ENCODE data around the gene NSRP1. TPM values are rescaled to one million over a fixed set of nuclear protein-coding genes. Genes with fewer than 3 reads are reported as not detected.

The NSRP1 gene
- total RNA-seq, 1 donor from 2014 or later, result 28.2 TPM

DNA sequence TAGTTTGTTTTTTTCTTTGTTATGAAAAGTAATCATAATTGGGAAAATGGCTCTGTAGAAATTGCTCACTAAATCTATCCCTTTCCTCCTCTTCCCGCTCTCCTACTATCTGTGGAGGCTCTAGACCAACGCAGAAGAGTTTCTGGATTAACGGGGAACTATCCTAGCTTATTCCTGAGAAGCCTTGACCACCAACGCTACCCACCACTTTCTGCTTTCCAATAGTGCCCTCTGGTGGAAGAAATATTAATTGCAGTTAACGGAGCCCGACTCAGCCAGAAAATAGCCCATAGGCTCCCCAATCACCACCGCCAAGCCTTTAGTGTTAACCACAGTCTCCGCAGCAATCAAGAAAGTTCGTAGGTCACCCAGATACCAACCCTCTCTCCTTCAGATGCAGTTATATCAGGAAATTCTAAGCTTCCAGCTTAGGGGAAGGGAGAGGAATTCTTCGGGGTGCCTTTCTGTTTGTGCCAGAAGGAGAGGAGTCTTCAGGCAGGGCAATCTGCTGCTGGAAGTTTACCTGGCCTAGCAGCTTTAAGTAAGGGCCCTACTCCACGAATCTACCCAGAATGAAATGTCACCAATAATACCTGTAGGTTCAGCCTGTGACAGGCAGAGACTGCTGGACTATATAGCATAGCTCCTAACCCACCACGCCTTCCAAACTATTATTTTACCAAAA is 23.0 kb upstream of the NSRP1 start:
- Mint-ChIP-seq H3K4me3 (no peak overlapping the region), H3K27ac (ENCODE audit: unreplicated experiment) (no peak overlapping the region), H3K4me1 (no peaks in the 10 kb centered on the region), H3K27me3 (ENCODE audit: low read depth) (peaks cover 7% of the 10 kb centered on the region), H3K9me3 (no peaks in the 10 kb centered on the region), H3K36me3 (ENCODE audit: low read depth) (no peaks in the 10 kb centered on the region)
- TF ChIP-seq, protein P1, sequence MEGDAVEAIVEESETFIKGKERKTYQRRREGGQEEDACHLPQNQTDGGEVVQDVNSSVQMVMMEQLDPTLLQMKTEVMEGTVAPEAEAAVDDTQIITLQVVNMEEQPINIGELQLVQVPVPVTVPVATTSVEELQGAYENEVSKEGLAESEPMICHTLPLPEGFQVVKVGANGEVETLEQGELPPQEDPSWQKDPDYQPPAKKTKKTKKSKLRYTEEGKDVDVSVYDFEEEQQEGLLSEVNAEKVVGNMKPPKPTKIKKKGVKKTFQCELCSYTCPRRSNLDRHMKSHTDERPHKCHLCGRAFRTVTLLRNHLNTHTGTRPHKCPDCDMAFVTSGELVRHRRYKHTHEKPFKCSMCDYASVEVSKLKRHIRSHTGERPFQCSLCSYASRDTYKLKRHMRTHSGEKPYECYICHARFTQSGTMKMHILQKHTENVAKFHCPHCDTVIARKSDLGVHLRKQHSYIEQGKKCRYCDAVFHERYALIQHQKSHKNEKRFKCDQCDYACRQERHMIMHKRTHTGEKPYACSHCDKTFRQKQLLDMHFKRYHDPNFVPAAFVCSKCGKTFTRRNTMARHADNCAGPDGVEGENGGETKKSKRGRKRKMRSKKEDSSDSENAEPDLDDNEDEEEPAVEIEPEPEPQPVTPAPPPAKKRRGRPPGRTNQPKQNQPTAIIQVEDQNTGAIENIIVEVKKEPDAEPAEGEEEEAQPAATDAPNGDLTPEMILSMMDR (conservative IDR thresholded peaks at IDR 0.05), result peak; percentile 87
- peak; percentile 79 for DNase-seq (ENCODE audit: low read depth, low spot score)

DNA sequence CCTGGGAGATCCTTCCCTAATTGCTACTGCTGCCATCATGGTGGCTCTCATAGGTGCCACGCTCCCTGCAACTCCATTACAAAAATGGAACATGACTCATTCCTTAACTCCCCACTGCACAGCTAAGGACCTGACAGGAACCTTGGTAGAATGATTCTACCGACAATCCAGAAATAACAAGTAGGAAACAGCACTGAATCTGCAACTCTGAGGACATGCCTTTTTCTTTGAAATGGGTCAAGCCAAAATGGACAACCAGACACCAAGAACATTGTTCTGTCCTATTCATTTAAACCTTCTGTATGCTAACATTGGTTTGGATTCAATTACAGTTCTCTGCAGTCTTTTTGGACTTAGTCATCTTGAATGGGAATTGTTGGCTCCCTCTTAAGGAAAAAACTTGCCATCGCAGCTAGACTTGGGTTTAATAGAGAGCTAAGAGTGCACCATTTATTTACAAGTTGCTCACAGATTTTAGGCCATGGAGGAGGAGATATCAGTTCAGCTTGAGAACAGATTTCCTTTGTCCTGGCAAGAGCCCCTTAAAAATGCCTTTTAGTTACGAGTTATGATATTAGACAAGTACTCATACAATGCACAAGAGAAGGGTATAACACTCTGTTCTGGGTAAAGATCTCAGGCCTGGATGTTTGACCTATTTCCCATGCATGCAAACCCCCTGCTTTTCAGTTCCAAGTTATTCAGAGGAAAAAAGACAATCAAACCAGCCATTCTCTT is 20.9 kb upstream of the NSRP1 start:
- Mint-ChIP-seq H3K4me3 (no peak overlapping the region), H3K27ac (ENCODE audit: unreplicated experiment) (no peak overlapping the region), H3K9me3 (no peaks in the 10 kb centered on the region), H3K27me3 (ENCODE audit: low read depth) (no peaks in the 10 kb centered on the region), H3K4me1 (no peaks in the 10 kb centered on the region), H3K36me3 (ENCODE audit: low read depth) (no peaks in the 10 kb centered on the region)
- DNase-seq (ENCODE audit: low read depth, low spot score), result peak; percentile 28
- TF ChIP-seq, protein P1 (conservative IDR thresholded peaks at IDR 0.05), result peak; percentile 64

DNA sequence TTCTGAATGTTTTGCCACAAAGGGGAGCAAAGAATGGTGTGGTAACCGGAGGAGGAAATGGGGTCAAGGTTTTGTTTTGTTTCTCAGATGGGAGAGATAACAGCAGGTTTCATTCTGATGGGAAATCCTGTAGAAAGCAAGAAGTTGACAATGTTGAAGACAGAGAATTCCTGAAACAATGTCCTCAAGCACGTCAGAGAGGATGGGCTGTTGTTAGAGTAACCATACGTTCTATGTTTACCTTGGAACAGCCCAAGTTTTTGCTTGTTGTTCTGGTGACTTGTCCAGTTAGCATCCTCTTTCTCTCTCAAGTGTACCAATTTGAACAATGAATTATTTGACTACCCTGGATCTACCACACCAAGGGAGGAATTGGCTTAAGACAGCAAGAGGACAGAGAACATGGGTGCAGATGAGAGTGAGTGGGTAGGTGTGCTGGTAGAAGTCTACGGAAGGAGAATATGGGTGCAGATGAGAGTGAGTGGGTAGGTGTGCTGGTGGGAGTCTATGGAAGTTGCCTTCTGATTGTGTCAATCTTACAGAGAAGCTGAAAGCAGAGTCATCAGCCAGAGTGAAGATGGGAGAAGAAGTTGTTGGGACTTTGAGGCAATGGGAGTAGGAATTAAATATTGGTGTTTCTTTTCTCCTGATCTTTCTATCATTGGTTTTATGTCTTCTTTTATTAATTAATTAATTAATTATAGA is 14.8 kb upstream of the NSRP1 start:
- H3K9me3 Mint-ChIP-seq, result no peaks in the 10 kb centered on the region
- TF ChIP-seq, protein P1 (conservative IDR thresholded peaks at IDR 0.05), result no peak
- no peak for DNase-seq (ENCODE audit: low read depth, low spot score)
- H3K27ac Mint-ChIP-seq (ENCODE audit: unreplicated experiment), result no peak overlapping the region
- no peaks in the 10 kb centered on the region for H3K27me3 Mint-ChIP-seq (ENCODE audit: low read depth)
- H3K4me1 Mint-ChIP-seq, result peaks cover 14% of the 10 kb centered on the region
- H3K4me3 Mint-ChIP-seq, result no peak overlapping the region
- H3K36me3 Mint-ChIP-seq (ENCODE audit: low read depth), result no peaks in the 10 kb centered on the region

DNA sequence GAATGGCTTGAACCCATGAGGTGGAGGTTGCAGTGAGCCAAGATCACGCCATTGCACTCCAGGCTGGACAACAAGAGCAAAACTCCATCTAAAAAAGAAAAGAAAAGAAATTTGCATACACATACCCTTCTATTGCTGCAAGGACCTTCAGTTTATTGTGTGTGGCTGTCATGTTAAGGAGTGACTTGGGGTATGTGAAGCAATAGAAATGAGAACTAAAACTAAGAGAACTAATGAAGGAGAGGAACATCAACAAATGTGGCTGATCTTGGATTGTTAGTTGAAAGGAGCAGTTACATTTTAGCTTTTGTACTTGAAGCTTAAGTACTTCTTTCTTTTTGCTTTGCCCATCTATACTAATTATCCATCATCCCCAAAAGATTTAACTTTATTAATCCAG is 12.7 kb upstream of the NSRP1 start:
- Mint-ChIP-seq H3K36me3 (ENCODE audit: low read depth) (no peaks in the 10 kb centered on the region), H3K9me3 (no peaks in the 10 kb centered on the region), H3K4me3 (no peak overlapping the region), H3K27ac (ENCODE audit: unreplicated experiment) (no peak overlapping the region), H3K27me3 (ENCODE audit: low read depth) (no peaks in the 10 kb centered on the region), H3K4me1 (peaks cover 14% of the 10 kb centered on the region)
- DNase-seq (ENCODE audit: low read depth, low spot score), result no peak
- TF ChIP-seq, protein P1 (conservative IDR thresholded peaks at IDR 0.05), result no peak

DNA sequence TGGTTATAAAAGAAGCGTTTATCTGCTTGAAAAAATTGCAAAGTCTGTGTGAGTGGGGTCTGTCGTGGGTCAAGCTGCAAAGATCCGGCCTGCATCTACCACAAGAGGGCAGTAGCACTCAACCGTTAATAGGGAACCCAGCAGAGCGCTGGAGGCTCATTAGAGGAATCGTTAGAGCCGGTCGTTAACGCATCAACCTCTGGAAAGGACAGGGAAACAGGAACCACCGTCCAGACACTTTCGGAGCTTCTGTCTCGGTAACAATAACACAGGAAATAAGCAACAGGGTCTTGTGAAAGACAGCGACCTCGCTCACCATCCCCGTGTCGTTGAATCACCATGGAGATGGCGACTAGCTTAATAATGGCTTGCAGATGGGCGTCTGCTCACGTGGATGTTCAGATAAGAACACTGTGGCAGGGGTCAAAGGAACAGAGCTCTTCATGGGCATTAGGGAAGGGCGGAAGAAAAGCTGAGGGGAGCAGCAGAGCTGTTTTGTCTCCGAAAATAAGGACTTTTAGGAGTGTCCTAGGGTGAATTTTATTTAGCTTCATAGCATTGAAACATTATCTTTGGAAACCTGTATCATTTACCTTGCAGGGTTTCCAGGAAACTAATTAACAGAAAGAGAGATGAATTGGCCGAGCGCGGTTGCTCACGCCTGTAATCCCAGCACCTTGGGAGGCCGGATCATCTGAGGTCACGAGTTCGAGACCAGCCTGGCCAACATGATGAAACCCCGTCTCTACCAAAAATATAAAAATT is 11.9 kb upstream of the NSRP1 start:
- no peaks in the 10 kb centered on the region for H3K36me3 Mint-ChIP-seq (ENCODE audit: low read depth)
- DNase-seq (ENCODE audit: low read depth, low spot score), result peak; percentile 80
- TF ChIP-seq, protein P1 (conservative IDR thresholded peaks at IDR 0.05), result peak; percentile 93
- H3K4me1 Mint-ChIP-seq, result peaks cover 14% of the 10 kb centered on the region
- no peaks in the 10 kb centered on the region for H3K27me3 Mint-ChIP-seq (ENCODE audit: low read depth)
- peak overlapping the region; percentile 72 for H3K4me3 Mint-ChIP-seq
- no peaks in the 10 kb centered on the region for H3K9me3 Mint-ChIP-seq
- peak overlapping the region; percentile 15 for H3K27ac Mint-ChIP-seq (ENCODE audit: unreplicated experiment)

Measured in neural crest cell (in vitro differentiated cells).